ENCODE measurements around the gene CYP2A7.

CYP2A7 gene

DNA sequence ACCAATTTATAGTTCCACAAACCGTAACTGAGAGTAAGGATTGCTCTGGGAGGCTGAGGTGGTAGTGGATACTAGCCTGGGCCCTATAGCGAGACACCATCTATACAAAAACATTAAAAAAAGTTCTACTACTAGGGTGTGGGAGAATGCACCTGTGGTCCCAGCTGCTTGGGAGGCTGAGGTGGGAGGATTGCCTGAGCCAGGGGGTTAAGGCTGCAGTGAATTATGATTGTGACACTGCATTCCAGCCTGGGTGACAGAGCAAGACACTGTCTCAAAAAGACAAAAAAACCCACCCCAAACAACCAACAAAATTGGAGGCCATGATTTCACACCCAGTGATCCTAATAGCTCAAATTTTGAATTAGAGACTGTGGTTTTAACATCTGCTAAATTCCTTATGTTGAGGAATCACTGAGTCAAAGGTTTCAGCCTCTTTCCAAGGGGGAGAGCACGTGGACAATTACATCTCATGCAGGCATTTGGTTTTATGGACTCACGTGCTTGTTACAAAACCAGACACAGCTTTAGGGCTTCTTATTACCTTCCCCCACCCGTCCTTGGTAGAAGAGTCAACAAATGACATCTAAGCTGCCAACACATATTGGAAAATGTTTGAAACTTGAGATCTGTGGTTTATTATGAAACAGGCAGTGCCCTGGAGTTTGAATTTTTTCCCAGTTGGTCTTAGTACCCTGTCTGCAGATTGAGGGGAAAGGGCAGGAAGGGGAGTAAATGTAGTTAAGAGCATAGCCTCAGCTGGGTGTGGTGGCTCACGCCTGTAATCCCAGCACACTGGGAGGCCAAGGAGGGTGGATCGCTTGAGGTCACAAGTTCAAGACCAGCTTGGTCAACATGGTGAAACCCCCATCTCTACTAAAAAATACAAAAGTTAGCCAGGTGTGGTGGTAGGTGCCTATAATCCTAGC is 50.3 kb downstream of the CYP2A7 start (continued):
- no peak for TF ChIP-seq ZNF785 (tag by site-specific recombination; IDR thresholded peaks at IDR 0.05)
- TF ChIP-seq, protein P1, sequence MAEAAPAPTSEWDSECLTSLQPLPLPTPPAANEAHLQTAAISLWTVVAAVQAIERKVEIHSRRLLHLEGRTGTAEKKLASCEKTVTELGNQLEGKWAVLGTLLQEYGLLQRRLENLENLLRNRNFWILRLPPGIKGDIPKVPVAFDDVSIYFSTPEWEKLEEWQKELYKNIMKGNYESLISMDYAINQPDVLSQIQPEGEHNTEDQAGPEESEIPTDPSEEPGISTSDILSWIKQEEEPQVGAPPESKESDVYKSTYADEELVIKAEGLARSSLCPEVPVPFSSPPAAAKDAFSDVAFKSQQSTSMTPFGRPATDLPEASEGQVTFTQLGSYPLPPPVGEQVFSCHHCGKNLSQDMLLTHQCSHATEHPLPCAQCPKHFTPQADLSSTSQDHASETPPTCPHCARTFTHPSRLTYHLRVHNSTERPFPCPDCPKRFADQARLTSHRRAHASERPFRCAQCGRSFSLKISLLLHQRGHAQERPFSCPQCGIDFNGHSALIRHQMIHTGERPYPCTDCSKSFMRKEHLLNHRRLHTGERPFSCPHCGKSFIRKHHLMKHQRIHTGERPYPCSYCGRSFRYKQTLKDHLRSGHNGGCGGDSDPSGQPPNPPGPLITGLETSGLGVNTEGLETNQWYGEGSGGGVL (tag by site-specific recombination; IDR thresholded peaks at IDR 0.05), result peak; percentile 98
- TF ChIP-seq, protein P2, sequence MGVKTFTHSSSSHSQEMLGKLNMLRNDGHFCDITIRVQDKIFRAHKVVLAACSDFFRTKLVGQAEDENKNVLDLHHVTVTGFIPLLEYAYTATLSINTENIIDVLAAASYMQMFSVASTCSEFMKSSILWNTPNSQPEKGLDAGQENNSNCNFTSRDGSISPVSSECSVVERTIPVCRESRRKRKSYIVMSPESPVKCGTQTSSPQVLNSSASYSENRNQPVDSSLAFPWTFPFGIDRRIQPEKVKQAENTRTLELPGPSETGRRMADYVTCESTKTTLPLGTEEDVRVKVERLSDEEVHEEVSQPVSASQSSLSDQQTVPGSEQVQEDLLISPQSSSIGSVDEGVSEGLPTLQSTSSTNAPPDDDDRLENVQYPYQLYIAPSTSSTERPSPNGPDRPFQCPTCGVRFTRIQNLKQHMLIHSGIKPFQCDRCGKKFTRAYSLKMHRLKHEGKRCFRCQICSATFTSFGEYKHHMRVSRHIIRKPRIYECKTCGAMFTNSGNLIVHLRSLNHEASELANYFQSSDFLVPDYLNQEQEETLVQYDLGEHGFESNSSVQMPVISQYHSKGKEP (tag by site-specific recombination; IDR thresholded peaks at IDR 0.05), result peak; percentile 96; the same call in 1 of the 2 replicates
- peak; percentile 82 for TF ChIP-seq ZBTB10 (tag by site-specific recombination; IDR thresholded peaks at IDR 0.05)
- TF ChIP-seq TSHZ1 (tag by site-specific recombination; IDR thresholded peaks at IDR 0.05; ENCODE audit: borderline replicate concordance), result peak; percentile 98
- TF ChIP-seq ZNF24 (tag by site-specific recombination; IDR thresholded peaks at IDR 0.05), result peak; percentile 99
- TF ChIP-seq ZNF114 (tag by site-specific recombination; IDR thresholded peaks at IDR 0.05), result no peak
- TF ChIP-seq ZNF610 (tag by site-specific recombination; IDR thresholded peaks at IDR 0.05; ENCODE audit: borderline replicate concordance), result peak; percentile 78
- TF ChIP-seq ZNF629 (tag by site-specific recombination; IDR thresholded peaks at IDR 0.05), result peak; percentile 97
- TF ChIP-seq ZNF596 (tag by site-specific recombination; IDR thresholded peaks at IDR 0.05), result peak; percentile 43
- TF ChIP-seq ZIC2 (tag by site-specific recombination; IDR thresholded peaks at IDR 0.05), result peak; percentile 49
- TF ChIP-seq OSR2 (tag by site-specific recombination; IDR thresholded peaks at IDR 0.05), result peak; percentile 95
- peak; percentile 61; the same call in 1 of the 2 replicates for TF ChIP-seq ZNF341 (tag by site-specific recombination; IDR thresholded peaks at IDR 0.05; ENCODE audit: low read depth)
- peak; percentile 38; the same call in 1 of the 2 replicates for TF ChIP-seq ZNF513 (tag by site-specific recombination; IDR thresholded peaks at IDR 0.05)
- TF ChIP-seq YY2 (tag by site-specific recombination; IDR thresholded peaks at IDR 0.05), result no peak
- TF ChIP-seq, protein P3, sequence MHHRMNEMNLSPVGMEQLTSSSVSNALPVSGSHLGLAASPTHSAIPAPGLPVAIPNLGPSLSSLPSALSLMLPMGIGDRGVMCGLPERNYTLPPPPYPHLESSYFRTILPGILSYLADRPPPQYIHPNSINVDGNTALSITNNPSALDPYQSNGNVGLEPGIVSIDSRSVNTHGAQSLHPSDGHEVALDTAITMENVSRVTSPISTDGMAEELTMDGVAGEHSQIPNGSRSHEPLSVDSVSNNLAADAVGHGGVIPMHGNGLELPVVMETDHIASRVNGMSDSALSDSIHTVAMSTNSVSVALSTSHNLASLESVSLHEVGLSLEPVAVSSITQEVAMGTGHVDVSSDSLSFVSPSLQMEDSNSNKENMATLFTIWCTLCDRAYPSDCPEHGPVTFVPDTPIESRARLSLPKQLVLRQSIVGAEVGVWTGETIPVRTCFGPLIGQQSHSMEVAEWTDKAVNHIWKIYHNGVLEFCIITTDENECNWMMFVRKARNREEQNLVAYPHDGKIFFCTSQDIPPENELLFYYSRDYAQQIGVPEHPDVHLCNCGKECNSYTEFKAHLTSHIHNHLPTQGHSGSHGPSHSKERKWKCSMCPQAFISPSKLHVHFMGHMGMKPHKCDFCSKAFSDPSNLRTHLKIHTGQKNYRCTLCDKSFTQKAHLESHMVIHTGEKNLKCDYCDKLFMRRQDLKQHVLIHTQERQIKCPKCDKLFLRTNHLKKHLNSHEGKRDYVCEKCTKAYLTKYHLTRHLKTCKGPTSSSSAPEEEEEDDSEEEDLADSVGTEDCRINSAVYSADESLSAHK (tag by site-specific recombination; IDR thresholded peaks at IDR 0.05), result peak; percentile 96
- TF ChIP-seq WT1 (tag by site-specific recombination; IDR thresholded peaks at IDR 0.05), result peak; percentile 99
- peak; percentile 98 for TF ChIP-seq ZNF639 (tag by site-specific recombination; IDR thresholded peaks at IDR 0.05)
